ENCODE data around the gene IFRD2. TPM values are rescaled to one million over a fixed set of nuclear protein-coding genes. Genes with fewer than 3 reads are reported as not detected.

IFRD2 gene
- total RNA-seq, 1 donor from 2014 or later: 49.0 TPM

DNA sequence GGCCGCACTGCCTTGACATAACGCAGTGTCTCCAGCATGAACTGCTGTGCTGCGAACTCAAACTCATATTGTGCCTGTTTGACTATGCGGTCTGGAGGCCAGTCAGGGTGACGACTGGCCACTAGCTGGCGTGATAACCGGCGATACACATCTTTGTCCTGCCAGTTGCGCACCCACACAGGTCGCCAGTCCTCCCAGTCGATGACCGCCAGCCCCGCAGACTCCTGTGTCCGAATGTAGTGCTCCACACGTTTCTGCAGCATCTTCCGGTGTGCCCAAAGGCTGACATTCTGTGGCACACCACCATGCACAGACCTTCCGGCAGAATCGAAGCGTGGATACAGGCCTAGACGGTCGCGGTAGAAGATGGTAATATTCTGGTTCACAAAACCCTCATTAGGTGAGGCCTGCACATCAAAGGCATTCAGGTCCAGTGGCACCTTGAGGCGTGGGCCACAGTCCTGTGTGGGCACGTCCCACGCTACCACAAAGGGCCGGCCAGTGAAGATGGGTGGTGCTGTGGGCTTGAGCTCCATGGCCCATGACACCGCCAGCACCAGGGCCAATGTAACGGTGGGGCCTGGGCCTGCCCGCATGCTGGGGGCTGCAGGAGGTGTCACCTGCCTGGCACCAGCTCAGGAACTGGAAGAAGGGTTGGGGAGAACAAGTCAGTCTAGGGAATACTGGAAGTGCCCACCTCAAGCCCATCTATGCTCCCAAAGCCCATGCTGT, 27.8 kb upstream of the IFRD2 start:
- Mint-ChIP-seq H3K27me3 (no peaks in the 10 kb centered on the region), H3K9me3 (ENCODE audit: low read depth) (no peaks in the 10 kb centered on the region), H3K4me3 (ENCODE audit: low read depth) (peak overlapping the region; percentile 90), H3K27ac (peak overlapping the region; percentile 97), H3K36me3 (ENCODE audit: insufficient read depth) (peaks cover 23% of the 10 kb centered on the region), H3K4me1 (ENCODE audit: low read depth) (peaks cover 33% of the 10 kb centered on the region)
- DNase-seq (ENCODE audit: low spot score, unreplicated experiment): no peak
- TF ChIP-seq, protein P1, sequence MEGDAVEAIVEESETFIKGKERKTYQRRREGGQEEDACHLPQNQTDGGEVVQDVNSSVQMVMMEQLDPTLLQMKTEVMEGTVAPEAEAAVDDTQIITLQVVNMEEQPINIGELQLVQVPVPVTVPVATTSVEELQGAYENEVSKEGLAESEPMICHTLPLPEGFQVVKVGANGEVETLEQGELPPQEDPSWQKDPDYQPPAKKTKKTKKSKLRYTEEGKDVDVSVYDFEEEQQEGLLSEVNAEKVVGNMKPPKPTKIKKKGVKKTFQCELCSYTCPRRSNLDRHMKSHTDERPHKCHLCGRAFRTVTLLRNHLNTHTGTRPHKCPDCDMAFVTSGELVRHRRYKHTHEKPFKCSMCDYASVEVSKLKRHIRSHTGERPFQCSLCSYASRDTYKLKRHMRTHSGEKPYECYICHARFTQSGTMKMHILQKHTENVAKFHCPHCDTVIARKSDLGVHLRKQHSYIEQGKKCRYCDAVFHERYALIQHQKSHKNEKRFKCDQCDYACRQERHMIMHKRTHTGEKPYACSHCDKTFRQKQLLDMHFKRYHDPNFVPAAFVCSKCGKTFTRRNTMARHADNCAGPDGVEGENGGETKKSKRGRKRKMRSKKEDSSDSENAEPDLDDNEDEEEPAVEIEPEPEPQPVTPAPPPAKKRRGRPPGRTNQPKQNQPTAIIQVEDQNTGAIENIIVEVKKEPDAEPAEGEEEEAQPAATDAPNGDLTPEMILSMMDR (IDR thresholded peaks at IDR 0.05; ENCODE audit: unreplicated experiment): no peak

DNA sequence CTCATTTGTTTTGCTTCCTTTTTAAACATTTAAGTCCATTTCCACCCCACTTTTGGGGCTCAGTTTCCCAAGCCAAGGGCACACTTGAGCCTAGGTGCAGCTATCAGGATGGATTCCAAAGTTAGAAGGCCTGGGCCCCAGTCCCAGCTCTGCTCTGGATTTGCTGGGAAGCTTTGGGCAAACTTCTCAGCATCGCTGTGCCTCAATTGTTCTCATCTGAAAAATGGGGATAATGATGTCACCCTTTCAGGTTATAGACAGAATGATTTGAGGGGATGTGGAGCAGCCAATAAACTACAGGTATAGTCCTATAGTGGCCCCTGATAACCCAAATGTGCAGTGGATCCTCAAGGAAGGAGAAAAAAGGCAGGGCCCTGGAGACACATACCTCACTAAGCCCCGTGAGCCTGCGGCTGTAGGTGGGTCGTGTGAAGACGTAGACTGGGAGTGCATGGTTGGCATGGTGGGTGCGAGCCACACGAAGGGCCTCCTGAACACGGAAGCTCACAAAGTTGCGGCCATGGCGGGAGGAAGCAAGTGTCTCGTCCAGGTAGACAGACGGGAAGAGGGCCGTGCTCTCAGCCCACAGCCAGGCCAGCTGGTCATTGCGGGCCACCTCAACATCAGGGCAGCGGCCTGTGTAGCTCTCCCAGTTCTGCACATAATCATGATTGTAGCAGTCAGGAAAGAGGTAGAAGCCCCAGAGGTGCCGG, 27.1 kb upstream of the IFRD2 start:
- peak overlapping the region; percentile 90 for H3K4me3 Mint-ChIP-seq (ENCODE audit: low read depth)
- no peaks in the 10 kb centered on the region for H3K27me3 Mint-ChIP-seq
- H3K36me3 Mint-ChIP-seq (ENCODE audit: insufficient read depth): peaks cover 23% of the 10 kb centered on the region
- no peak for DNase-seq (ENCODE audit: low spot score, unreplicated experiment)
- peak overlapping the region; percentile 33 for H3K27ac Mint-ChIP-seq
- no peaks in the 10 kb centered on the region for H3K9me3 Mint-ChIP-seq (ENCODE audit: low read depth)
- peaks cover 28% of the 10 kb centered on the region for H3K4me1 Mint-ChIP-seq (ENCODE audit: low read depth)
- TF ChIP-seq, protein P1 (IDR thresholded peaks at IDR 0.05; ENCODE audit: unreplicated experiment): no peak

DNA sequence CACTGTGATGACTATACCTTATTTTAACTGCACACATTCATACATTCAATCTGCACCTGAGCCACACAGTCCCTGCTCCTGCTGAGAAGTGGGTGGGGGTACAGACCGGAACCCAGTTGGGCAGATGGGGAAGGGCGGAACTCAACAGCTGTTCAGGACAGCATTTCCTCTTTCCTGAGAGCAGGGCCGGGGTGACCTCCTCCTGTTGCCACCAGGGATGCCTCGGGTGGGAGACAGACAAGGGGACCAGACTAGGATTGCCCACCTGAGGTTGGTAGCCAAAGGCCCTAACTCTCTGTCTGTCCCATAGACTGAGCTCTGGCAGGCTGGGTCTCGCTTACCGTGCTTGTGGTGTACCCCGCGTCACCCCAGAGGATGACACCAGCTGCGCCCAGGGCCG, 26.4 kb upstream of the IFRD2 start:
- H3K27ac Mint-ChIP-seq: no peak overlapping the region
- TF ChIP-seq, protein P1 (IDR thresholded peaks at IDR 0.05; ENCODE audit: unreplicated experiment): no peak
- H3K4me1 Mint-ChIP-seq (ENCODE audit: low read depth): peaks cover 28% of the 10 kb centered on the region
- peak overlapping the region; percentile 52 for H3K4me3 Mint-ChIP-seq (ENCODE audit: low read depth)
- no peak for DNase-seq (ENCODE audit: low spot score, unreplicated experiment)
- H3K27me3 Mint-ChIP-seq: no peaks in the 10 kb centered on the region
- H3K9me3 Mint-ChIP-seq (ENCODE audit: low read depth): no peaks in the 10 kb centered on the region
- H3K36me3 Mint-ChIP-seq (ENCODE audit: insufficient read depth): peaks cover 30% of the 10 kb centered on the region

DNA sequence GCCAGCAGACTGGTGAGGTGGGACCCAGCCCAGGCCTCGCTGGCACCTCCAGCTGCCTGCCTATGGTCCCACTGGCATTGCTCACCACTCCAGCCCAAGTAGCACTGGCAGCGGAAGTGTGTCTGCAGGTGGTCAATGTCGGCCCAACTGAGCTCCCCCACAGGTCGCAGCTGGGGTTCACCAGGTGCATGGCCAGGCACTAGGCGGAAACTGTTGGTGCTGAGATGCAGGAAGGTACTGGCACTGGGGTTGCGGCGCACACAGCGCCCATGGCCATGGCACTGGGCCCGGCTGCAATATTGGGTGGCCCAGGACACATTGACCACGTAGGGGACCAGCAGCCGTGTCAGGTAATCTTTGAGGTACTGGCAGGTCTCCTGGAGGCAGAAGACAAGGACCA, 25.9 kb upstream of the IFRD2 start:
- TF ChIP-seq, protein P1 (IDR thresholded peaks at IDR 0.05; ENCODE audit: unreplicated experiment): no peak
- Mint-ChIP-seq H3K4me1 (ENCODE audit: low read depth) (peaks cover 28% of the 10 kb centered on the region), H3K27me3 (no peaks in the 10 kb centered on the region), H3K27ac (no peak overlapping the region), H3K9me3 (ENCODE audit: low read depth) (no peaks in the 10 kb centered on the region), H3K4me3 (ENCODE audit: low read depth) (no peak overlapping the region), H3K36me3 (ENCODE audit: insufficient read depth) (peaks cover 30% of the 10 kb centered on the region)
- no peak for DNase-seq (ENCODE audit: low spot score, unreplicated experiment)

DNA sequence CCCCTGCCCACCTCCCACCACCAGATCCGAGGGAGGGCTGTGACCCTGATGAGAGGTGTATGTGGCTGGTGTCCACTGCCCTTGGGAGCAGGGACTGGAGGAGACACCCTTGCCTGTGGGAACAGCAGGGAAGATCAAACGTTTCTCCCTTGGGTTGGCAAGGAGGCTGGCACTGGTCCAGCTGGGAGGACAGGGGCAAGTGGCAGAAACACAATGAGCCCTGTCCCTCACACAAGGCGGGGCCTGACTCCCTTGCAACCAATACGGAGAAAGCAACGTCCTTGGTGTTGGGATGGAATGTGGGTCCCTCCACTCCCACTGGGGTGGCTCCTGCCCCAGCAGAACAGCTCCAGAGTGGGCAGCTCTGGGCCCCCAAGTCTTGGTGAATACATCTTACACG, 25.1 kb upstream of the IFRD2 start:
- H3K27ac Mint-ChIP-seq: peak overlapping the region; percentile 69
- no peak overlapping the region for H3K4me3 Mint-ChIP-seq (ENCODE audit: low read depth)
- DNase-seq (ENCODE audit: low spot score, unreplicated experiment): no peak
- H3K4me1 Mint-ChIP-seq (ENCODE audit: low read depth): peaks cover 28% of the 10 kb centered on the region
- H3K27me3 Mint-ChIP-seq: no peaks in the 10 kb centered on the region
- H3K36me3 Mint-ChIP-seq (ENCODE audit: insufficient read depth): peaks cover 31% of the 10 kb centered on the region
- H3K9me3 Mint-ChIP-seq (ENCODE audit: low read depth): no peaks in the 10 kb centered on the region
- TF ChIP-seq, protein P1 (IDR thresholded peaks at IDR 0.05; ENCODE audit: unreplicated experiment): no peak

Data from progenitor cell of endocrine pancreas (in vitro differentiated cells).